ENCODE measurements around the gene PKD1L1.

GRCh38 chr7:47832105-47832715 is 116.1 kb downstream of the PKD1L1 start:
- TF ChIP-seq POLR2A (IDR thresholded peaks at IDR 0.05), result no peak
- TF ChIP-seq CTCF (IDR thresholded peaks at IDR 0.05), result no peak
- TF ChIP-seq POLR2AphosphoS5 (IDR thresholded peaks at IDR 0.05), result no peak
- no peak for TF ChIP-seq EP300 (IDR thresholded peaks at IDR 0.05)
